Stimulated activated CD8-positive, alpha-beta memory T cell treated with anti-CD3 and anti-CD28 coated beads, Interleukin-15, amount 100 ng/mL, for 4 hours (primary cell): ENCODE results near the gene TLE2.
"Not testable (repeated sequence)": the region's sequence is repeated elsewhere in the genome, so short reads cannot be mapped to it uniquely, and the experiment has no call there.

Source experiments
- DNase-seq, 2 donors: peaks; one replicate each; pipeline ENCODE4 v3.0.0-alpha.2; 2020; ENCODE audit warnings: low read depth in 2 of 2

The TLE2 gene

DNA sequence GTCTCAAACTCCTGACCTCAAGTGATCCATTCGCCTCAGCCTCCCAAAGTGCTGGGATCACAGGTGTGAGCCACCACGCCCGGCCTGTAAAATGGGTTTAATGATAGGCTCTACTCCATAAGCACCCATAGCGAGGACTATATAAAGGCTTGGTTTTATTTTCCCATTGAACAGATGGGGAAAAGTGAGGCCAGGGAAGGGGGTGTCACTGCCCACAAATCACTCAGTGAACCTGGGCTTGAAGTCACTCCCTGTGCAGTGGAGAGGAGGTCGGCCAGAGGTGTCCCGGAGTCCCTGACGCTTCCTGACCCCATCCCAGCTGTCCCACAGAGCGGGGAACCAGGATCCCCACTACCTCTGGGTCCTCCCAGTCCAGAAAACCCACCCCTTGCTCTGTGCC is 14.9 kb downstream of the TLE2 start:
- no peak for DNase-seq

DNA sequence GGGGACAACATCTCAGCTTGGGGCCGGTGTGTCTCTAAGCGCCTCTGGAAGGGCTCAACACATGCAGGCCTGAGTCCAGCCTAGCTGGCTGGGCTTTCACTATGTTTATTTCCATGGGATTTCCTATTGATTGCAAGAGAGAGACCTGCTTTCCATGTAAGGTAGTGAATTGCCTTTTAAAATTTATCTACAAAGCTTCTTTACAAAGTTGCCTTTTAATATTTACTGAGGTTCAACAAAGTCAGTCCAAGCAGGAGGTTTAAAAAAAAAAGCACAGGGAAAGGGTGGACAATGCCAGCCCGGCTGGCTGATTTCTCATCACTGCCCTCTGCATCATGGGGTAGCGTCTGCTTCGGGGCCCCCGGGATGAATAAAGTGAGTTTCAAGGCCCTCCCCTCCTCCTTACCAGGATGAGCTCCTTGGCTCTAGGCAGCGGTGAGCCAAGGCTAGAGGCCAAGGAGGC is 15.8 kb downstream of the TLE2 start:
- no peak for DNase-seq

DNA sequence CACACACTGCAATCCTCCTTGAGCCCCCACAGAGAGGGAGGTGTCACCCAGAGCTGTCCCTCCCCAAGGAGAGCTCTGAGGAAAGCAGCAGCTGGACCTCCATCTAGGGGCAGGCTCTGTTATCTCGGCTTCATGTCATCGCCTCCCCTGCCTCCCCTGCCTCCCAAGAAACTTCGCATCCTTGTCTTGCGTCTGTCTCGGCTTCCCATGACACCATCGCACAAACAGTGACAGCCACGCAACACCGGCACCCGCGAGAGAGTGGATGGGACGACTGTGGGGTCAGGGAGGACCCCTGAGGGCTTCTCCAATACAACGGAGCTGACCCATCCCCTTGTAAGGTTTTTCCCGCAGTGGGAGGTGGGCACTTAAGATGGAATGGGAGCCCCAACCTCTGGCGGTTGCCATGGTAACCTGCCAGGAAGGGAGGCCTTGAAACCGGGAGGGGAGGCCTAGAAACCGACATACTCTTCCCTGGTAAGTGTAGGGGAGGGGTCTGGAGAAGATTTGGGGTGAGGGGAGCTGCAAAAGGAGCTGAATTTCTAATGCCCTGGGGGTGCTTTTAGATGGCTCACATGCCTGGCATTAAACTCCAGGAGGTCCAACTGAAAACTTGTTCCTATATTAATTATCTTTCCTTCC is 16.3 kb downstream of the TLE2 start:
- no peak for DNase-seq

- DNase-seq: not testable (repeated sequence)
These were observed 17.0 kb downstream of the TLE2 start for GRCh38 chr19:3012059-3012458.

DNA sequence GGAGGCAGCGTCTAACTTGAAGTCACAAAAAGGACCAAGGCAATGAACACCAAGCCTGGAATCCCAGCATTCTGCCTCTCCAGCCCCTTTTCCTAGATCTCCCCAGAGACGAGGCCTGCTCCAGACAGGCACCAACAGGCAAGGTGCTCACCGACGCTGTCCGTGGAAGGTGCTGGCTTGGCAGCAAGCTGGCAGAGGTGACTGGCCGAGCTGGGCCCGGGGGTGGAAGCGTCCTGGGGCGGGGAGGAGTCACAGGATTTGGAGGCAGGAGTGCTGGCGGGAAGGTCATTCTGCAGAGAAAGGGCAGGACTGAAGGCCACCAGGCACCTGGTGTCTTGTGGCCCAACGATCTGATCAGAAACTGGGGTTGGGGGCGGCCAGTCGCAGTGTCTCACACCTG is 18.2 kb downstream of the TLE2 start:
- DNase-seq: no peak

- DNase-seq: no peak
These were observed 20.1 kb downstream of the TLE2 start for GRCh38 chr19:3008994-3009393.

- DNase-seq: no peak
These were observed 21.1 kb downstream of the TLE2 start for GRCh38 chr19:3007975-3008374.

- DNase-seq: no peak
These were observed 22.9 kb downstream of the TLE2 start for GRCh38 chr19:3006075-3006767.

GRCh38 chr19:3005345-3005744 is 23.7 kb downstream of the TLE2 start:
- no peak for DNase-seq

- DNase-seq: no peak
These were observed 24.6 kb downstream of the TLE2 start for GRCh38 chr19:3004522-3004921.

- no peak for DNase-seq
These were observed 26.0 kb downstream of the TLE2 start for GRCh38 chr19:3003046-3003445.

DNA sequence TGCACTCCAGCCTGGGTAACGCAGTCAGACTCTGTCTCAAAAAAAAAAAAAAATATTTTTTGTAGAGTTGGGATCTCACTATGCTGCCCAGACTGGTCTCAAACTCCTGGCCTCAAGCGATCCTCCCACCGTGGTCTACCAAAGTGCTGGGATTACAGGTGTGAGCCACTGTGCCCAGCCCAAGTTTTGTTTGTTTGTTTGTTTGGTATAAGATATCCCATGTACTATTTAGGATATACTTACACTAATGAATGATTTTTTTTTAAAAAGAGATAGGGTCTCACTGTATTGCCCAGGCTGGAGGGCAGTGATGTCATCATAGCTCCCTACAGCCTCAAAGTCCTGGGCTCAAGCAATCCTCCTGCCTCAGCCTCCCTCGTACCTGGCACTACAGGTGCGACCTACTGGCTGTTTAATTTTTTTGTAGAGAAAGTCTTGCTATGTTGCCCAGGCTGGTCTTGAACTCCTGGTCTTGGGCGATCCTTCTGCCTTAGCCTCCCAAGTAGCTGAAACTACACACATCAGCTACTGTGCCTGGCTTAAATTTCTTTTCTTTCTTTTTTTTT is 27.8 kb downstream of the TLE2 start:
- DNase-seq: no peak

- no peak for DNase-seq
These were observed 30.4 kb downstream of the TLE2 start for GRCh38 chr19:2998642-2999041.

DNA sequence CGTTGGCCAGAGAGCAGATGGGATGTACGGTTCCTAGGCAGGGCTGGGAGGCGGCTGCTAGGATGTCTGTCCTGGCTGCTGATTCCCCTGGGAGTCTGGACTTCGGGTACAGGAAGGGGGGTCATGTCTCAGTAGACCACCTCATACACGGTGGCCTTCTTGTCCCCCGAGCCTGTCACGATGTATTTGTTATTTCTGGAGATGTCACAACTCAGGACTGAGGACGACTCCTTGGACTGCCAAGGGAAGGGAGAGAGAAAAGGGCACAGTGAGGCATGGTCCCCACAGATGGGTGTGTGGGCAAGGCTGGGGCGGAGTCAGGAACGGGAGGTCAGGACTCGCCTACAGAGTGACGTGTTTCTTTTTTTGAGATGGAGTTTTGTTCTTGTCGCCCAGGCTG is 31.4 kb downstream of the TLE2 start:
- DNase-seq: no peak

DNA sequence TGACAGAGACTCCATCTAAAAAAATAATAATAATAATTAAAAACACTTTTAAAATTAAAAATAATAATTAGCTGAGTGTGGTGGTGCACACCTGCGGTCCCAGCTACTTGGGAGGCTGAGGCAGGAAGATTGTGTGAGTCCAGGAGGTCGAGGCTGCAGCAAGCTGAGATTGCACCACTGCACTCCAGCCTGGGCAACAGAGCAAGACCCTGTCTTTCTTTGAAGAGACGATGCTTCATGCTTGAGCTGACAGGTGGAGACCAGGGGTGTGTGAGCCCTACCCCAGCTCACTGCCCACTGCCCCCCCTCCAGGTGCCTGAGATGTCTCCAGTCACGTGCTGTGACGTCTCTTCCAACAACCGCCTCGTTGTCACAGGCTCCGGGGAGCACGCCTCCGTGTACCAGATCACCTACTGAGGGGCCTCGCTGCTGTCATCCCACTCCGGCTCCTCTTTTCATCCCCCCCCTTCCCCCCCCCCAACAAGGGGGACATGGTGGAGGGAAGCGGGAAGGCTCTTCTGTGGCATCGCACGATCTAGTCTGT is 34.4 kb downstream of the TLE2 start:
- no peak for DNase-seq

GRCh38 chr19:2993579-2993978 is 35.5 kb downstream of the TLE2 start:
- DNase-seq: no peak

GRCh38 chr19:2992958-2993357 is 36.1 kb downstream of the TLE2 start:
- DNase-seq: no peak

DNA sequence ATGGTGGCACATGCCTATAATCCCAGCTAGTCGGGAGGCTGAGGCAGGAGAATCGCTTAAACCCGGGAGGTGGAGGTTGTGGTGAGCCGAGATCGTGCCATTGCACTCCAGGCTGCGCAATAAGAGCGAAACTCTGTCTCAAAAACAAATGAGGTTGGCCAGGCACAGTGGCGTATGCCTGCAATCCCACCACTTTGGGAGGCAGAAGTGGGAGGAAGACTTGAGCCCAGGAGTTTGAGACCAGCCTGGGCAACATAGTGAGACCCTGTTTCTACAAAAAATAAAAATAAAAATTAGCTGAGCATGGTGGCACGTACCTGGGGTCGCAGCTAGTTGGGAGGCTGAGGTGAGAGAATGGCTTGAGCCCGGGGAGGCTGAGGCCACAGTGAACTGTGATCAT is 36.7 kb downstream of the TLE2 start:
- not testable (repeated sequence) for DNase-seq

DNA sequence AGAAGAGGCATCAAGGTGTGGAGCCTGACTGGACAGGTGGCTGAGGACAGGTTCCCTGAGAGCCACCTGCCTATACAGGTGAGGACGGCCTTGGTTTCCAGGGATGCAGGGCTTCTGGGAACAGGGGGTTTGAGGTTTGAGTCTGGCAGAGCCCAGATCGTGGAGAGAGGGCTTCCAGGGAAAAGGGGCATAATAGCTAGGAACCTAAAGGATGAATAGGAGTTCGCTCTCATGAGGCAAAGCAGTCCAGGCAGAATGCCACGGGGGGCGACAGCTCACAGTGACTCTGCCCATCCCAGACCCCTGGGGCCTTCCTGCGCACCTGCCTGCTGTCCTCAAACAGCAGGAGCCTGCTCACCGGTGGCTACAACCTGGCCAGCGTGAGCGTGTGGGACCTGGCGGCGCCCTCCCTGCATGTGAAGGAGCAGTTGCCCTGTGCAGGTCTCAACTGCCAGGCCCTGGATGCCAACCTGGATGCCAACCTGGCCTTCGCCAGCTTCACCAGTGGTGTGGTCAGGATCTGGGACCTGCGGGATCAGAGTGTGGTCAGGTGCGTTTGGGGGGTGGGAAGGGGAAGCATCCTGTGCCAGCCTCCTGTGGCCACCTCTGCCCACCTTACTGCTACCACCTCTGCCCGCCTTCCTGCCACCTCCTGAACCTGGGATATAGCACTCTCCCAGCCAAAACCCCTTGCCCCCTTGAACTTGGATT is 39.7 kb downstream of the TLE2 start:
- no peak for DNase-seq

GRCh38 chr19:2988568-2988967 is 40.5 kb downstream of the TLE2 start:
- DNase-seq: no peak

DNA sequence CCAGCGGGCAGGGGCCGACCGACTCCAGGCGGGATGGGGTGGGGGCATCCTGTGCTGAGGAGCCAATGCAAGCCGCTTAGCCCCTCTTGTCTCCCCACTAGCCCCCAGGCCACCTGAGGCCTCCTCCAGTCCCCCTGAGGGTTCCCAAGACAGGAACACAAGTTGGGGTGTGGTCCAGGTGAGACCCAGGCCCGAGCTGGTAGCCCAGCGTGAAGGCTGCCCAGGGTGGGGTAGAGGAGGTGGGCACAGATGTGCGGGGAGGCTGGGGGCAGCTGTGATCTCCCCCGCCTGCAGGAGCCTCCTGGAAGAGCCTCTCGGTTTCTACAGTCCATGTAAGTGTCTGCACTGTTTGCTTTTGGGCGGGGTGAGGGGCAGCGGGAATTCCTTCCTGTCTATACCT is 41.3 kb downstream of the TLE2 start:
- DNase-seq: no peak

DNA sequence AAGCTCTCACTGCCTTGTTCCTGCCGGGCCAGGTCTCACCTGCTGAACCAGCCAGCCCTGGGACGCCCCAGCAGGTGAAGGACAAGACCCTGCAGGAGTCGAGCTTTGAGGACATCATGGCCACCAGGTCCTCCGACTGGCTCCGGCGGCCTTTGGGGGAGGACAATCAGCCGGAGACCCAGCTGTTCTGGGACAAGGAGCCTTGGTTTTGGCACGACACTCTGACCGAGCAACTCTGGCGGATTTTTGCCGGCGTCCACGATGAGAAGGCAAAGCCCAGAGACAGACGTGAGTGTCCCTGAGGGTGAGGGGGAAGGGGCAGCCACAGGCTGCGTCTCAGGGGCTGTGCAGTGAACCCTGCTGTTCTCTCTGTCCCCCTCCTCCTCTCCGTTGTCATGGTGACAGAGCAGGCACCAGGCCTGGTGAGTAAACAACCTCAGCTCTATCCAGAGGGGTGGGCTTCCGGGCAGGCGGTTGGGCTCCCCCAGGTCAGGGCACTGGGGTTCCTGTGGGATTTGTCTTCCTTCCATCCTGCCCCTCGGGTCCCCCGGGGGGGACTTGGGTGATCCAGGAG is 42.0 kb downstream of the TLE2 start:
- no peak for DNase-seq
